ENCODE measurements around the gene NOS1. TPM values are rescaled to one million over a fixed set of nuclear protein-coding genes. Genes with fewer than 3 reads are reported as not detected.

NOS1 gene
- polyA plus RNA-seq, 1 experiment: not detected

- no peak for DNase-seq (ENCODE audit: low read depth, low spot score)
- no peaks in the 10 kb centered on the region for H3K9me3 ChIP-seq (ENCODE audit: control insufficient read depth, insufficient read depth, low read length)
- ChIA-PET POLR2A (no interaction called here), CTCF (interaction anchor here (0.6 to 4.4 kb wide), 19 partner anchors 9 to 908 kb away, joined by 3 to 60 read pairs (median 4); no protein-coding TSS in a partner anchor)
- H3K27me3 ChIP-seq (ENCODE audit: control insufficient read depth, insufficient read depth, low read length): no peaks in the 10 kb centered on the region
- no peak for TF ChIP-seq CTCF (IDR thresholded peaks at IDR 0.05; ENCODE audit: low read depth, low read length)
- H3K4me3 ChIP-seq (ENCODE audit: low read depth, low read length): no peak overlapping the region
- H3K27ac ChIP-seq (ENCODE audit: low read depth, low read length): no peak overlapping the region
These were observed 148.1 kb downstream of the NOS1 start for GRCh38 chr12:117213295-117213808.

GRCh38 chr12:117212563-117213190 lies 148.7 kb downstream of the NOS1 start:
- ChIA-PET CTCF (interaction anchor here (0.6 to 4.4 kb wide), 21 partner anchors 8 to 908 kb away, joined by 3 to 60 read pairs (median 4); no protein-coding TSS in a partner anchor), POLR2A (no interaction called here)
- Histone ChIP-seq H3K27me3 (ENCODE audit: control insufficient read depth, insufficient read depth, low read length) (no peaks in the 10 kb centered on the region), H3K9me3 (ENCODE audit: control insufficient read depth, insufficient read depth, low read length) (no peaks in the 10 kb centered on the region), H3K4me3 (ENCODE audit: low read depth, low read length) (no peak overlapping the region), H3K27ac (ENCODE audit: low read depth, low read length) (no peak overlapping the region)
- peak; percentile 60 for DNase-seq (ENCODE audit: low read depth, low spot score)
- TF ChIP-seq CTCF (IDR thresholded peaks at IDR 0.05; ENCODE audit: low read depth, low read length): peak; percentile 94

GRCh38 chr12:117210266-117210918 lies 151.0 kb downstream of the NOS1 start:
- ChIA-PET CTCF (interaction anchor here (1.4 to 4.4 kb wide), 4 partner anchors 10 to 647 kb away, joined by 3 to 60 read pairs (median 24); no protein-coding TSS in a partner anchor), POLR2A (no interaction called here)
- no peak for DNase-seq (ENCODE audit: low read depth, low spot score)
- Histone ChIP-seq H3K27ac (ENCODE audit: low read depth, low read length) (no peak overlapping the region), H3K4me3 (ENCODE audit: low read depth, low read length) (no peak overlapping the region), H3K27me3 (ENCODE audit: control insufficient read depth, insufficient read depth, low read length) (no peaks in the 10 kb centered on the region), H3K9me3 (ENCODE audit: control insufficient read depth, insufficient read depth, low read length) (no peaks in the 10 kb centered on the region)
- no peak for TF ChIP-seq CTCF (IDR thresholded peaks at IDR 0.05; ENCODE audit: low read depth, low read length)

- POLR2A ChIA-PET: no interaction called here
- H3K4me3 ChIP-seq (ENCODE audit: low read depth, low read length): no peak overlapping the region
- H3K27me3 ChIP-seq (ENCODE audit: control insufficient read depth, insufficient read depth, low read length): no peaks in the 10 kb centered on the region
- no peaks in the 10 kb centered on the region for H3K9me3 ChIP-seq (ENCODE audit: control insufficient read depth, insufficient read depth, low read length)
- DNase-seq (ENCODE audit: low read depth, low spot score): no peak
- CTCF ChIA-PET: no interaction called here
- no peak for TF ChIP-seq CTCF (IDR thresholded peaks at IDR 0.05; ENCODE audit: low read depth, low read length)
- H3K27ac ChIP-seq (ENCODE audit: low read depth, low read length): no peak overlapping the region
These were observed 151.8 kb downstream of the NOS1 start for GRCh38 chr12:117209626-117210025.

All from AG04450 (cell line).